Retina (tissue), 1 donor: ENCODE results near the gene IRX4.

Source experiments
- DNase-seq: peaks from one replicate; pipeline ENCODE4 v3.0.0-alpha.2; 2016

The IRX4 gene

DNA sequence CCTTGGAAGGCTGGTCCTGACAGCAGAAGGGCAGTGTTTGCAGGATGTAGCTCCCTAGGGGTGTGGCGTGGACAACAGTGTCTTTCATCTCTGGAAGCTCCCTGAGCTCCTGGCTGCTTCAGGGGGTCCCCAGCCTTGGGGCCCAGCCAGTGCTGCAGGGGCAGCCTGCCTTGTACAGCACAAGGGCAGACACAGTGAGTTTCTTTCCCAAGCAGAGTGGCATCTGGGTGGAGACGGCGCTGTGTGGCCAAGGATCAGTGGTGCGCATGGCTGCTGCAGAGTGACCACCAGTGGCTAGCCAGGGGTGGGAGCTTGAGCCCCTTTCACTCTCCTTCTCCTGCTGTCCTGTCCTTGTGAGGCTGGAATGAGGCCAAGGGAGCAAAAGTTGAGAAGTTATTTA is 7.6 kb upstream of the IRX4 start:
- no peak for DNase-seq

DNA sequence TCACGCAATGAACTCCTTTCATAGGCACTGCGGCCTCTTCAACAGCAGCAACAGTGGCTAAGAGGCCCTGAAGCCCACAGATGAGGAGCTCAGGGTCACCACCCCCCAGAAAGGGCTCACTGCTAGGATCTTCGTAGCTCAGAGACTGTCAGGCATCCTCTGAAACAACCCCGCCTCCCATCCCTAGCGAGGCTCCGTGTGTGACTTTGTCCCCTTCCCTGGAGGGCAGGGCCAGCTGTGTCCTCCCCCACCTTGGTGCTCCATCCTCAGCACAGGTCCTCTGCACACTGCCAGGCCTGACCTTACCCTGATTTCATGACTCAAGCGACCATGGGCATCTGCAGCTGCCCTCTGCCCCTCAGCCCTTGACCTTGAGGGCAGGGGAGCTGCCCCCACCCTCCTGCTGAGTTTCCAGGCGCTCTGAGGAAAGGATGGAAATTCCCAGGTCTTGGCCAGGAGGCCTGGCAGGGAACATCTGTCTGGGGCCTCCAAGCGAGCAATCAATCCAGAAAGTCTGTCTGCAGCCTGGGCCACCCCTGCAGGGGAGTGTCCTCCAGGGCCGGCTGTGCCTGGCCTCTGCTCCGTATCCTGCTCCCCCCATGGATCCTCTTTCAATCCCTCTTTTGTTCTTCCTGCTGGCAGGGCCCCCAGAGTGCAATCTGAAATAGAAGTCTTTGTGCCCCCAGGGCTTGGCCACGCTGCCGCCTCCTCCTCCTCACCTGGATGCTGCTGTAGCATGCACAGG is 6.8 kb upstream of the IRX4 start:
- no peak for DNase-seq

DNA sequence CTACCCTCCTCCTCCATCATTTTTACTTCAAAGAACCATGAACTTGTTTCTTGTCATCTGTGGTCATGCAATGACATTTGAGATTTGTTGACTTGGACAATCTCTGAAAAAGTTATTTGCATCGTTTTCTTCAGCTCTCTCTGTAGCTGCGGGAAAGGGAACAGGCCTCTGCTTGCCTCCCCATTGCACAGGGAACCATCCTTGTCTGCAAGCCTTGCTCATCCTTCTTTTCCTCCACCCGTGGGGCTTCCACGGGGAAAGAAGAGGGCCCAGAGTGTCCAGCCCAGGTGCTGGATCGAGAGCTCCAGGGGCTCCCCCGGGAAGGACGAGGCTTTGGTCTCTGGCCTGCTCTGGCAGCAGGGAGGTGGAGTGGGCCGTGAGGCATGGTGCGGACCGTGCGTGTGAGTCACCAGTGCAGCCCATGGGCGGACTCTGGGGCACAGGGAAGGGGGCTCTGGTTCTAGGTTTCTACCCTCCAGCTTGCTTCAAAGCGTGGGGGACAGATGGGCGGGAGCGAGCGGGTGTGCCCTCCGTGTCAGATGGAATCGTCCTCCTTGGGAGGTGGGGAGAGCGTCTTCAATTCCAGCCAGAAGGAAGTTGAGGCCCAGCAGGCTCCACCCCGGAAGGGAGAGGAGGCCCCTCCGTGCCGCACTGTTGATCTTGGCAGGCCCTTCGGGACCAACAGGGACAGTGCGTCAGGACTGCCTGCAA is 6.0 kb upstream of the IRX4 start:
- no peak for DNase-seq

DNA sequence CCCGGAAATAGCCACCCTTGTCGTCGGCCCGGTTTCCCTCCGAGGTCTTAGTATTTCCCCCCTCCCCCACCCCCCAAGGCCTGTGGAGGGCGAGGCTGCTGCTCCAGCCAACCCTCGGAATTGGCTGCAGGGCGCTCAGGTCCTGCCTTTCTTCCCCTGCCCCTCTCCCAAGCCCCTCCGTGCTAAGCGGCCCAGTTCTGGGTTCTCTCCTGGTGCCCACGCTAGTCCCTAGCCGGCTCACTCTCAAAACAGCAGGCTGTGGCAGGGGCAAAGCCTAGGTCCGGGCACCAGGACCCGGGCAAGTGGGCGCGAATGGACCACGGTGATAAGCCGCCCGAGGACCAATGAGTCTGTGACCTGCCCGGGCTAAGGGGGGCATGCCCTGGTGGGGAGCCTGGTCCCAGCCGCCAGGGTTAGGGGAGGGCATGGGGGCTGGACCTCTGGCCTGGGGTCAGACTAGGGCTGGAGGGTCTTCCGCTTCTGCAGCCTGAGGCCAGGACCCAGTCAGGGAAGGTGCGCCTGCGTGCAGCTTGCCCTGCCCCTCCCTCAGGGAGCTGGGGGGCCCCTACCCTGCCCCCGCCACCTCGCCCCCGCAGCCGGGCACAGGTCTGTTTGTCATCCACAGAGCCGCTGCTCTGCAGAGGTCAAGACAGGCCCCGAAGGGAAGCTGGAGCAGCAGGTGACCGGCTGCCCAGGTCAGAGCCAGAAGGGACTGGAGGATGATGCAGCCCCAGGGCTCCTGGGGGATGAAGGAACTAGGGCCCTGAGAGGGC is 5.0 kb upstream of the IRX4 start:
- DNase-seq: no peak

DNA sequence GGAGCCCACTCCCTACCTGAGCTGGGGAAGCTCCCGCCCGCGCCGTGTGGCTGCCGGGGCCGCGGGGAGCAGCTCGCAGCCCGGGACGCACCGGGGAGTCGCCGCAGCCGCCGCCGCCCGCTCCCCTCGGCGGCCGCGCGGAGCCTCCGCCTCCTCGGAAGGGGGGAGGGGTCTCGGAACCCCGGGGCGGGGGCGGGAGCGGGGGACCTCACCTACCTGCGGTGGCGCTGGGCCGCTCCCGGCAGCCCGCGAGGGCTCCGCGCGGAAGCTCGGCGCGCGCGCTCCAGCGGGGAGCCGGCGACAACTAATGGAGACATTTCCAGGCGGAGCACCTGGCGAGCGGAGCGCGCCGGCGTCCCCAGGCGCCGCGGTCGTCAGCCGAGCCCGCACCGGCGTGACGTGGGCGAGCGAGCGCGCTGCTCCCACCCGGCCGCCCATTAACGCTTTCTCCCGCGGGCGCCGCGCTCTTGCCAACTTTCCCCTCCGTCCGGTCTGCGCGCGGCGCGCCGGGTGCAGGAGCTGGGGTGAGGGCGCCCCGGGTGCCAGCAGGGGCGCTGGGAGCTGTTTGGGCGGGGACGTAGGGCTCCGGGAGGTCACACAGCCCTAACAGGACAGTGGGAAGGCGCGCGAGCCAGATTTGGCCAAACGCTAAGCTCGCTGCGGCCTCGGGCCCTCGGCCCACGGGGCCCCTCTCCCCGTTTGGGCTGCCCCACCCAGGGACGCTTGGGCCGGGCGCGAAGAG is 4.3 kb upstream of the IRX4 start:
- peak; percentile 45 for DNase-seq

DNA sequence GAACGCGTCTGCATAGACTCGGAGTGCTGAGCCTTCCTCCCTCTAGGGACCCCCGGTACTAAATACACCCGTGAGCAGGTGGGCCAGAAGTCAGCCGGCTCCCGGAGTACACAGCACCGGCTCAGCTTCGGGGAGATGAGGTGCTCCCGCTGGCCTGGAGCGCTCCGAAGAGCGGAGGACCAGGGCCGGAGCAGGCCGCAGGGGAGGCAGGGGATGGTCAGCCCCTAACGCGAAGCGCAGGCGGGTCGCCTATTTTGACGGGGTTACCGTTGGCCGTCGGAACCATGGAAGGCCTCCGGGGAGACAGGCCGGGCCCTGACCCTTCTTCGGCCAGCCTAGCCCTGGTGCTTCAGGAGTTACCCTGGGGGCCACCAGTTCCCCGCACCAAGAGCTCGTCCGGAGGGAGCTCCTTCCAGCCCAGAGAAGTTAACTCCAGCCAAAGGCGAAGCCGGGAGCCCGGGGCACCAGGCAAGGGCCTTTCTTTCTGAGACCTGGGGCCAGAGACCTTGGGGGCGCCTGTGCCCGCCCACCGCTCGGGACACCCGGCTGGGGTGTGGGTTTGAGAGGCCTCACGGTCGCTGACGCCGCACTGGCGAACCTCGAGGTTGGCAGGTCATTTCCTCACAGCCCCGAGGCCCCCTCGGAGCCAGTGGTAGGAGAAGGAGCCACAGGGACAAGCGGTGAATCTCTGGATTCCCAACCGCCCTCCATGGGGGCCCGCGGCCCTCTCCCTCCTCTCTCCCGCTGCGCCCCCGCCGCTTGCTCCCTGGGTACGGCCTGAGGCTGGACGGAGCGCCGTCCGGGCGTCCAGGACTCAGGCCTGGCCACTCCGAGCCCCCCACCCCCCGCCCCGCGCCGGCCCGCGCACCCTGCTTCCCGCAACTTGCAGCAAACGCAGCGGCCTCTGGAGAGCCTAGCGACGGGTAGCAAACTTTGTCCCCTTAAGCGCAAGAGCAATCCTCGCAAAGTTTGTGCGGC is 3.4 kb upstream of the IRX4 start:
- DNase-seq: peak; percentile 43

DNA sequence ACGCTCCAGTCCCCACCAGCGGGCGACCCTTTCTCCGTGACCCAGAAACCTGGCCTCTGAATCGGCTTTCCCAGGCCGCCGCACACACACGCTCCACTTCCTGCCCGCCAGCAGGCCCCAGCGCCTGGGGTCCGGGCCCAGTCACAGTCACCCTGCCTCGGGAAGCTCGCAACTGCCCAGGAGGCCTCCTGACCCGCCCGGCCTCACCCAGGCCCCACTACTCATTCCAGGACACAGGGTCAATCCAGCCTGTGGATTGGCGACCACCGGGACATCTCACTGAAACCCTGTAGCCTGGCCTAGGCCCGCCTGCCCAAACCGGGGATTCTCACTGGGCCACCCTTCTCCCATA is 2.7 kb upstream of the IRX4 start:
- no peak for DNase-seq

DNA sequence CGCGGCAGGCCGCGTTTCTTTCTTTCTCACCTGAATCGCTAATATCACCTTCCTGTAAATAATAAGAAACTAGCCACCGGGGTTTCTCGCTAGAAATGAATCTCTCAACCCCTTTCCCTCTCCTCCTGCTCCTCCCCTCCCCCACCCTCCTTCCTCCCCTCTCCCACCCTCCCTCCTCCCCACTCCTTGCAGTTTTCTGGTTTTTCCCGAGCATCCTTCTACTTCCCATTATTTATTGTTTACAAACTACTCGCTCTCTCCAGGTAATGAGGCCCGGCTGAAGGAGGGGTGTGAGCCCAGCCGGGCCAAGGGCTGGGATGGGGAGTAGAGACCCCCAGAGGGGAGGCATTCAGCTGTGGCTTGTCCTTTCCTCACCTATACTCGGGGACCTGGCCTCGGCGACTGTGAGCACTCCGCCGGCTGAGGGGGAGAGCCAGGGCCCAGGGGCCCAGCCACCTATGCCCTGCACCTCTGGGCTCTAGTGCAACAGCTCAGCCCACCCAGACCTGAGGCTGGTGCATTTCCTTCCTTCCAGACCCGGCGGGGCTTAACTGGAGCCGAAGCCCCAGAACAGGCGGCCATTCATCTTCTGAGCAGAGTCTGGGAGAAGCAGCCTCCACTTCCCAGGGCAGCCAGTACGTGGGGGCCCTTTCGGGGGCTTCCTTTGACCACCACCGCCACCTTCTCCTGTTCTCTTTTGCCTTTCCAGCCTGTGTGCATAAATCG is 2.1 kb upstream of the IRX4 start:
- DNase-seq: peak; percentile 86

DNA sequence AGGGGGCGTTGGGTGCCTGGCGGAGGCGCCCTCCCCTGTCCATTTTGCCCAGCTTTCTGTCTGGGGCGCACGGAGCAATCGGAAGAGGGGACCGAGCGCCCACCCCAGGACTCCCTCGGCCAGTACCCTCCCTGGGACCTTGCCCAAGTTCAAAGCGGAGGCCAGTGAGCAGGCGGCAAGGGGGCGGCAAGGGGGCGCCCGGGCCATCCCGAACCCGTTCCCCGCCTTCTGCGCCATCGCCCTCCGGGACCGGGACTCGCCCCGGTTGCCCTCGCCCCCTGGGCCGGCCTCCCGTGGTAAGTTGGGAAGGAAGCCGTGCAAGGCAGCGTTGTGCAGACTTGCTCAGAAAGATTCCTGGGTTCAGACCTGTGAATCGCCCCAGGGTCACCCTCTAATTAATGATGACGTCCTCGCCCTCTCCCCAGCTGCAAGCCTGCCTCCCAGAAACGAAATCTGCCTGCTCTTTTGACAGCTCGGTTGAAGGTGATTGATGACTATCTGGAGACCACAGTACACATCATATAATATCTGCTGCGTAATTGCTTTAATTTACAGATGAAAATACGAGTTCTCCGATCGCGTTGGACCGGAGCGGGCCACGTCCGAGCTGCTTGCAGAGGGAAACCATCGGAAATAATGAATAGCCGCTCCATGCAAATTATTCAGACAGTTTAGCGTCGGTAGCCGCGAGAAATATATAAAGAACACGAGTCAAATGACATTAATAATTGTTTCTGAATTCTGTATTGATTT is 1.4 kb upstream of the IRX4 start:
- peak; percentile 68 for DNase-seq

DNA sequence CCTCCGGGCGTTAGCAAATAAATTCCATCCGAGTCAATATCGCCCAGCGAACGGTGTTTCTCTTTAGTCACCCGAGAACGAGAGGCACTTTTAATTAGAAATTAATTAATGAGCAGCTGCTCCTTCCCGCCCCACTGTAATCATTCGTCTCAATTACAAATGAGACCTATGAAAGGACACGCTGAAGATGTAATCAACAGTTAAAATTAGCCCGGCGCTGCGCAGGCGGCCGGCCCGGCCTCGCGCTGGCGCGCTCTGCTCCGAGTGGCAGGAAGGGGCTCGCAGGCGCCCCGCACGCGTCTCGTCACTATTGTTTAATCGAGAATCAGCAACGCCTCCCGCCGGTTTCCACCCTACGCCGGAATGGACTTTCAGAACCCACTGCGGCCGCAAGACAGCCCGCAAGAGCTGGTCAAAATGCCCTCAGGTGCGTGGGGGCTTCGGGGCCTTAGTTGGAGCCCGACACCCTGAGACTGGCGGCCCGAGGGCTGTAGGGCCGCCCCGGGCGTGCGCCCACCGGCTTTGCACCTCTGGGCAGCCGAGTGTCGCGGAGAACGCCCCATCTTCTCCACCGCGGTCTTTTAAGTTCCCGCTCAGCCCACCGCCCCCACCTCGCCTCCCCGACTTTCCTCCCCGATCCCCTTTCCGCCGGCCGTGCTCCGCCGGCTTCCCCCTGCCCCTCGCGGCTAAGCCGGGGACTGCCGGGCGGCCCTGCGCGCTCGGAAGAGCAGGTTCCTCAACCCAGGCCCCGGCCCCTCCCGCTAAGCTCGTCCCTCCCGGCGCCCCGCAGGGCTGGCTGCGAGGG is 597 bp upstream of the IRX4 start:
- DNase-seq: peak; percentile 78

DNA sequence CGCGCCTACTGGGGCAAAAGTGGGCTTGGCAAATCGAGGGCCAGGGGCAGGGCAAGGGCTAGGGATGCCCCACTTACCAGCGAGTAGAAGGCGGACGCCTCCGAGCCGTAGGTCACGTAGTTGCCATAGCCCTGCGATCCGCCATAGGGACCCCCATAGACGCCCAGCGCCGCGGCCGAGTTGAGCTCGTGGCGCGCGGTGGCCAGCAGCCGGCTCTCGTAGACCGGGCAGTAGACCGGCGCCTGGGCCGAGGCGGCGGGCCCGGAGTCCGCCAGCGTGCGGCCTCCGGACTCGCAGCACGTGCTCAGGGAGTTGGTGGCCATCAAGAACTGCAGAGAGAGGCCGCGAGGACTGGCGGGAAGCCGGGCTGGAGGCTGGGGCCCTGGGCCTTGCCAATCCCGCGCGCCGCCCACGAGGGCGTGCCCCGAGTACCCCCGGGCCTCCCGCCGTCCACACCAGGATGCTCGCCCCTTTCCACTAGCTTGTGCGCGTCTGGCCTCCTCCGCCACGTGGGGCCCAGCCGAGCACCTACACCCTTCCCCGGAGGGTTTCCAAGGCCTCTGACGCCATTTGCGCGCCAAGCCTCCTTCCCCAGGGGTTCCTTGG is 891 bp downstream of the IRX4 start:
- peak; percentile 65 for DNase-seq

DNA sequence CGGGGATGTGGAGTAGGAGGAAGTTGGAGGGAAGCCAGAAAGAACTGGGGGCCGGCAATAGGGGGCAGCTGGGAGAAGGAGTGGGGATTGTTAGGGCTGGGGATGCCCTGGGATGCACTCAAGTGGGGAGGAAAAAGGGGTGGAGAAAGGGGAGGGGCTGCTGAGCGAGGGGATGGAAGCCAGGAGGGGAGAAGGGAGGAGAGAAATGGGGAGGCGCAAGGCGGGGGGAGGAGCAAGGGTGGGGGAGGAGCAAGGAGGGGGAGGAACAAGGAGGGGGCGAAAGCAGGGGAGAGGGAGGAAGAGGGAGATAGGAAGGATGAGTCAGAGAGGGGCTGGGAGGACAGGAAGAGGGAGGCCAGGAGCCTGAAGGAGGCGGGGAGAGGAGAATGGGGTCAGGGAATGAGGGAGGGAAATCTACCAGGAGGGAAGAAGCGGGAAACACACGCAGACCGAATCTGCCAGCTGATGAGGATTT is 1.6 kb downstream of the IRX4 start:
- no peak for DNase-seq

DNA sequence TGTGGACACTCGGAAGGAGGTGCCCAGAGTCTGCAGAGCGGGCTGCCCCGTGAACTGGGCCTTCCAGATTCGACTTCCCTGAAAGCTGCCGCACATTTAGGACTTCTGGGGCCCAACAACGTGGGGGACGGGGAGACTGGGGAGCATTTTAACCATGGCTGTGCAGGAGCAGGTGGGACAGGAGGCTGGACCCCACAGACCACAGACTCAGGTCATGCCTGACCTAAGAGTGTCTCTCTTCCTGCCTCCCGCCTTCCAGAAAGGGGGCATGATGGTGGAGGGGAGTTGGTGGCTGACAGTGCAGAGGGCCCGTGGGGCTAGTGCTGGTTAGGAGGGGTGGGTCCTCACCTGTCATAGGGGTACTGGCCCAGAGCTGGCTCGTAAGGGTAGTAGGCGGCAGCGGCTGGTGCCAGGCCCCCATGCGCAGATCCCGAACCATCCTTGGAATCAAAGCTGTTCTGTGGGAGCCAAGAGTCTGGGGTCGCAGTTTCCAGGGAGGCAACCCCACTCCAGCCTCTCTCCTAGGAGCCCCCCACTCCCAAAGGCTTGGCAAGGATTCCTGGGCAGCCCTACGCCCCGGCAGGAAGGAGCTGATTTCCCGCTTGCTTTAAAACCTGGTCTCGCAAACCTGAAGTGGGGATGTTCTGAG is 2.2 kb downstream of the IRX4 start:
- DNase-seq: no peak

DNA sequence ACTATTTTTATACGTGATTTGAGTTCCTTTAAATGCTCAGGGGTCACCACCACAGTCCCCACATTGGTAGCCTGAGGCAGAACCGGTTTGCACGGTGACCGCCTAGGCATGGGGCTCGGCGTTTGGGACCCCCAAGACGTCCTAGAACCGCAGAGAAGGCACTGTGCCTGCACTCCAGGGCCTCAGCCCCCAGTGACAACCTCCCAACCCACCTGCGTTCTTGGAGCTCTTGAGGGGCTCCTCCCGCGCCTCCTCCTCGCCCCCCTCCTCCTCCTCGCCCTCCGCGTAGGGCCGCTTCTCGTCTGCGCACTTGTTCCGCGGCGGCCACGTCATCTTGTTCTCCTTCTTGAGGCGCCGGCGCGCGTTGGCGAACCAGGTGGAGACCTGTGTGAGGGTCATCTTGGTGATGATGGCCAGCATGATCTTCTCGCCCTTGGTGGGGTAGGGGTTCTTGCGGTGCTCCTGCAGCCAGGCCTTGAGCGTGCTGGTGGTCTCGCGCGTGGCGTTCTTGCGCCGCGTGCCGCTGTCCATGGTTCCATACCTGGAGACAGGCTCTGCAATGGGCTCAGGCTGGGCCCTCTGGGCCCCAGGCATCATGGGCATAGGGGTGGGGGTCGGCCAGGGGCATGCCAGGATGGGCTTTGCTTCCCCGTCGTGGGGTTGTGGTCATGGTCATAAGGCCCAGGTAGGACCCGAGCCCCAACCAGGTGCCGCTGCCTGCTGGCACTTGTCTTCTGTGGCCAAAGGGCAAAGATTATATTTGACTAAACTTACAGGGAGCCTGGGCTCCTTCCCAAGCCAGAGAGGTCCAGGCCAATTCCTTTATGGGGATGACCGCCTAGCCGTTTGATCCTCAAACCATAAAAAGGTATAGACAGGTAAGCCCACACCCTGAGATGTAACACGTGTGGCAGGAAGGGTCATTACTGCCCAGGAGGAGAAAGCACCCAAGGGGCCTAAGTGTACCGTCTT is 3.1 kb downstream of the IRX4 start:
- peak; percentile 26 for DNase-seq

DNA sequence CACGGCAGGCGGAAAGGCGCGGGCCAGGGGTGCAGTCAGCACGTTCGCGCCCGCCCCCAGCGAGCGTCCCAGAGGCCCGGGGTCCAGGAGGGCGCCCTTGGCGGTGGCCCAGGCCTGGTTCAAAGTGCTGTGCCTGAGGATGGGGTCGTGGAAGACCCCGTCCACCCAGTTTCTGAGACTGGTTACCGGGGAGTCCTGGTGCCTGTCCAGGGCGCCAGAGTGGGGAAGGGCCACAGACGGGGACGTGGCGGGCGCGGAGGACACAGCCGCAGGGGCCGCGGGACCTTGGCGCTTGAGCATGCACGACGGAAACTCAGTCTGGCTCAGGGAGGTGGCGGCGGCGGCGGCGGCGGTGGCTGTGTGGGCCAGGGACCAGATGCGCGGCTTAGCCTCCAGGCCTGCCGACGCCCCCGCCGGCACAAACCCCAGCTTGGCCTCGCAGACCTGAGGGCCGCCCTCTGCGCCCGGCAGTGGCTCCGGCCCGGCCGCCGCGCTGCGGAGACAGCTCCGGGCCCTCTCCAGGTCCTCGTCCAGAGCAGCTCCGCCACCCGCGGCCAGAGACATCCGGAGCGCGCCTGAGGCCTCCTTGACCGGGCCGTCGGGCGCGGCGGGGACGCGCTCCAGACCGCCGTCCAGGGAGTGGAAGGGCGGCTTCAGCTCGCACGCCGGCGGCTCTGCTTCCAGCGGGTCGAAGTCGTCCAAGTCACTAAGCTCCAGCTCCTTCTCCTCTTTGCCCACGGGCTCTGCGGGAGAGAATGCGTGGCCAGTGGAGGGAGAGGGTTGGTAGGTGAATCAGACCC is 4.5 kb downstream of the IRX4 start:
- DNase-seq: peak; percentile 48
